ENCODE results near the gene KDM6A. TPM values are rescaled to one million over a fixed set of nuclear protein-coding genes. Genes with fewer than 3 reads are reported as not detected.
"Not testable (repeated sequence)": the region's sequence is repeated elsewhere in the genome, so short reads cannot be mapped to it uniquely, and the experiment has no call there.

The KDM6A gene
- total RNA-seq, 1 experiment from 2014 or later: 25.5 TPM

- DNase-seq (ENCODE audit: low read depth): no peak
These were observed 204.9 kb downstream of the KDM6A start for GRCh38 chrX:45077748-45078424.

- no peak for DNase-seq (ENCODE audit: low read depth)
These were observed 210.3 kb downstream of the KDM6A start for GRCh38 chrX:45083314-45083713.

GRCh38 chrX:45110494-45110893 is 237.5 kb downstream of the KDM6A start:
- no peak for DNase-seq (ENCODE audit: low read depth)

GRCh38 chrX:45126158-45126557 is 253.2 kb downstream of the KDM6A start:
- DNase-seq (ENCODE audit: low read depth): no peak

GRCh38 chrX:45128896-45129454 is 256.0 kb downstream of the KDM6A start:
- no peak for DNase-seq (ENCODE audit: low read depth)

- no peak for DNase-seq (ENCODE audit: low read depth)
These were observed 260.5 kb downstream of the KDM6A start for GRCh38 chrX:45133465-45133864.

- DNase-seq (ENCODE audit: low read depth): no peak
These were observed 261.3 kb downstream of the KDM6A start for GRCh38 chrX:45134315-45134731.

GRCh38 chrX:45134775-45135174 is 261.8 kb downstream of the KDM6A start:
- DNase-seq (ENCODE audit: low read depth): no peak

GRCh38 chrX:45135391-45136075 is 262.5 kb downstream of the KDM6A start:
- not testable (repeated sequence) for DNase-seq (ENCODE audit: low read depth)

- DNase-seq (ENCODE audit: low read depth): no peak
These were observed 264.5 kb downstream of the KDM6A start for GRCh38 chrX:45137531-45137930.

GRCh38 chrX:45138525-45138924 is 265.5 kb downstream of the KDM6A start:
- DNase-seq (ENCODE audit: low read depth): no peak

- DNase-seq (ENCODE audit: low read depth): no peak
These were observed 267.8 kb downstream of the KDM6A start for GRCh38 chrX:45140812-45141211.

- peak; percentile 61 for DNase-seq (ENCODE audit: low read depth)
These were observed 269.2 kb downstream of the KDM6A start for GRCh38 chrX:45142185-45142584.

GRCh38 chrX:45143455-45143854 is 270.5 kb downstream of the KDM6A start:
- peak; percentile 9 for DNase-seq (ENCODE audit: low read depth)

- DNase-seq (ENCODE audit: low read depth): no peak
These were observed 272.7 kb downstream of the KDM6A start for GRCh38 chrX:45145492-45146215.

GRCh38 chrX:45150821-45151220 is 277.8 kb downstream of the KDM6A start:
- DNase-seq (ENCODE audit: low read depth): no peak

GRCh38 chrX:45154033-45154360 is 281.0 kb downstream of the KDM6A start:
- no peak for DNase-seq (ENCODE audit: low read depth)

- no peak for DNase-seq (ENCODE audit: low read depth)
These were observed 281.5 kb downstream of the KDM6A start for GRCh38 chrX:45154462-45154861.

GRCh38 chrX:45157647-45158046 is 284.7 kb downstream of the KDM6A start:
- no peak for DNase-seq (ENCODE audit: low read depth)

Measured in M059J (cell line).